ENCODE results near the gene PDHX.

PDHX gene

GRCh38 chr11:34997952-34998528 is 81.6 kb downstream of the PDHX start:
- H3K4me1 ChIP-seq (ENCODE audit: insufficient read depth, poor library complexity, severe bottlenecking) = peaks cover 15% of the 10 kb centered on the region
- no peaks in the 10 kb centered on the region for H3K27me3 ChIP-seq (ENCODE audit: insufficient read depth, poor library complexity, severe bottlenecking)
- peak; percentile 45; the same call in 2 of the 3 replicates for ATAC-seq (ENCODE audit: low read depth)
- H3K36me3 ChIP-seq (ENCODE audit: low read depth) = peaks cover 15% of the 10 kb centered on the region
- H3K27ac ChIP-seq (ENCODE audit: poor library complexity, severe bottlenecking) = peak overlapping the region; percentile 37
- peak; percentile 74 for TF ChIP-seq CTCF (IDR thresholded peaks at IDR 0.05; ENCODE audit: poor library complexity, severe bottlenecking)
- DNase-seq (ENCODE audit: low spot score) = no peak
- no peaks in the 10 kb centered on the region for H3K9me3 ChIP-seq (ENCODE audit: severe bottlenecking)
- no peak overlapping the region for H3K4me3 ChIP-seq (ENCODE audit: severe bottlenecking)

GRCh38 chr11:34999453-34999852 is 83.0 kb downstream of the PDHX start:
- Histone ChIP-seq H3K27ac (ENCODE audit: poor library complexity, severe bottlenecking) (no peak overlapping the region), H3K36me3 (ENCODE audit: low read depth) (0 out of 2 replicates have a peak, but pooled peaks cover 10% of the 10 kb centered on the region), H3K4me1 (ENCODE audit: insufficient read depth, poor library complexity, severe bottlenecking) (peaks cover 26% of the 10 kb centered on the region), H3K4me3 (ENCODE audit: severe bottlenecking) (no peak overlapping the region), H3K27me3 (ENCODE audit: insufficient read depth, poor library complexity, severe bottlenecking) (no peaks in the 10 kb centered on the region), H3K9me3 (ENCODE audit: severe bottlenecking) (no peaks in the 10 kb centered on the region)
- DNase-seq (ENCODE audit: low spot score) (no peak), ATAC-seq (ENCODE audit: low read depth) (no peak)
- TF ChIP-seq CTCF (IDR thresholded peaks at IDR 0.05; ENCODE audit: poor library complexity, severe bottlenecking) = no peak

GRCh38 chr11:35003186-35003585 is 86.8 kb downstream of the PDHX start:
- peak overlapping the region; percentile 23 for H3K27ac ChIP-seq (ENCODE audit: poor library complexity, severe bottlenecking)
- H3K4me1 ChIP-seq (ENCODE audit: insufficient read depth, poor library complexity, severe bottlenecking) = peaks cover 22% of the 10 kb centered on the region
- DNase-seq (ENCODE audit: low spot score) = no peak
- TF ChIP-seq CTCF (IDR thresholded peaks at IDR 0.05; ENCODE audit: poor library complexity, severe bottlenecking) = no peak
- no peak for ATAC-seq (ENCODE audit: low read depth)
- H3K4me3 ChIP-seq (ENCODE audit: severe bottlenecking) = no peak overlapping the region
- no peaks in the 10 kb centered on the region for H3K9me3 ChIP-seq (ENCODE audit: severe bottlenecking)
- H3K36me3 ChIP-seq (ENCODE audit: low read depth) = 0 out of 2 replicates have a peak, but pooled peaks cover 5% of the 10 kb centered on the region
- no peaks in the 10 kb centered on the region for H3K27me3 ChIP-seq (ENCODE audit: insufficient read depth, poor library complexity, severe bottlenecking)

GRCh38 chr11:35003658-35004057 is 87.2 kb downstream of the PDHX start:
- DNase-seq (ENCODE audit: low spot score) (no peak), ATAC-seq (ENCODE audit: low read depth) (peak; percentile 53)
- peak overlapping the region; percentile 23 for H3K27ac ChIP-seq (ENCODE audit: poor library complexity, severe bottlenecking)
- H3K4me1 ChIP-seq (ENCODE audit: insufficient read depth, poor library complexity, severe bottlenecking) = peaks cover 19% of the 10 kb centered on the region
- no peaks in the 10 kb centered on the region for H3K9me3 ChIP-seq (ENCODE audit: severe bottlenecking)
- no peak for TF ChIP-seq CTCF (IDR thresholded peaks at IDR 0.05; ENCODE audit: poor library complexity, severe bottlenecking)
- H3K36me3 ChIP-seq (ENCODE audit: low read depth) = 0 out of 2 replicates have a peak, but pooled peaks cover 2% of the 10 kb centered on the region
- no peaks in the 10 kb centered on the region for H3K27me3 ChIP-seq (ENCODE audit: insufficient read depth, poor library complexity, severe bottlenecking)
- H3K4me3 ChIP-seq (ENCODE audit: severe bottlenecking) = no peak overlapping the region

GRCh38 chr11:35005141-35005780 is 88.8 kb downstream of the PDHX start:
- Histone ChIP-seq H3K36me3 (ENCODE audit: low read depth) (no peaks in the 10 kb centered on the region), H3K27me3 (ENCODE audit: insufficient read depth, poor library complexity, severe bottlenecking) (no peaks in the 10 kb centered on the region), H3K4me3 (ENCODE audit: severe bottlenecking) (no peak overlapping the region), H3K27ac (ENCODE audit: poor library complexity, severe bottlenecking) (no peak overlapping the region), H3K9me3 (ENCODE audit: severe bottlenecking) (no peaks in the 10 kb centered on the region), H3K4me1 (ENCODE audit: insufficient read depth, poor library complexity, severe bottlenecking) (peaks cover 31% of the 10 kb centered on the region)
- no peak for TF ChIP-seq CTCF (IDR thresholded peaks at IDR 0.05; ENCODE audit: poor library complexity, severe bottlenecking)
- ATAC-seq (ENCODE audit: low read depth) = no peak
- no peak for DNase-seq (ENCODE audit: low spot score)

Data from RWPE2 (cell line).